HepG2 (cell line): Measurements from ENCODE around the gene CTDNEP1. TPM values are rescaled to one million over a fixed set of nuclear protein-coding genes. Genes with fewer than 3 reads are reported as not detected.

Source experiments
- ARHGAP35 ChIP-seq: sonication (generic); formaldehyde crosslinking; IDR thresholded peaks from 2 replicates; pipeline ENCODE4 v1.9.0; 2022; ENCODE audit warnings: mild to moderate bottlenecking, inconsistent platforms, moderate library complexity, missing genetic modification reagents, borderline replicate concordance
- CBX5 ChIP-seq: sonication (generic); formaldehyde crosslinking; IDR thresholded peaks from 2 replicates; pipeline ENCODE4 v1.4.0; 2020; ENCODE audit warnings: missing genetic modification reagents, borderline replicate concordance
- DDIT3 ChIP-seq: sonication (generic); formaldehyde crosslinking; IDR thresholded peaks from 2 replicates; pipeline ENCODE4 v1.4.0; 2020; ENCODE audit warnings: mild to moderate bottlenecking, missing genetic modification reagents
- DMTF1 ChIP-seq: sonication (generic); formaldehyde crosslinking; IDR thresholded peaks from 2 replicates; pipeline ENCODE4 v1.4.0; 2020; ENCODE audit warnings: mild to moderate bottlenecking, missing genetic modification reagents
- HIVEP1 ChIP-seq: sonication (generic); formaldehyde crosslinking; IDR thresholded peaks from 2 replicates; pipeline ENCODE4 v1.4.0; 2020; ENCODE audit warnings: mild to moderate bottlenecking, missing genetic modification reagents
- HNRNPH1 ChIP-seq: fragments of 200-400 bp; formaldehyde crosslinking; optimal IDR thresholded peaks from 2 replicates; pipeline ENCODE3; 2017; ENCODE audit warnings: mild to moderate bottlenecking, low read depth, low read length
- KAT8 ChIP-seq: IDR thresholded peaks from 2 replicates; pipeline ENCODE4 v1.6.1; 2016; ENCODE audit warnings: missing genetic modification reagents, missing compliant biosample characterization
- MTA1 ChIP-seq: sonication (generic); formaldehyde crosslinking; IDR thresholded peaks from 2 replicates; pipeline ENCODE4 v1.4.0; 2020; ENCODE audit warnings: missing genetic modification reagents, mild to moderate bottlenecking, borderline replicate concordance
- NCOR1 ChIP-seq: fragments of 200-600 bp; sonication (generic); IDR thresholded peaks from 2 replicates; pipeline ENCODE4 v1.7.0; 2017; ENCODE audit warnings: antibody characterized with exemption, low read length, borderline replicate concordance
- POLR2A ChIP-seq, 2 experiments: IDR thresholded peaks; 2 replicates each; pipeline ENCODE4 v1.6.1; 2011; ENCODE audit warnings: low read depth in 2 of 2, low read length in 2 of 2, mild to moderate bottlenecking in 1 of 2, moderate library complexity in 1 of 2; ENCODE audit not compliant: insufficient read depth in 1 of 2
- POLR2AphosphoS5 ChIP-seq: IDR thresholded peaks from 2 replicates; pipeline ENCODE4 v1.6.1; 2012; ENCODE audit warnings: low read depth, low read length
- RBAK ChIP-seq: sonication (generic); formaldehyde crosslinking; IDR thresholded peaks from 2 replicates; pipeline ENCODE4 v1.5.1; 2020; ENCODE audit warnings: mild to moderate bottlenecking, missing genetic modification reagents
- SKI ChIP-seq: fragments of 450-650 bp; IDR thresholded peaks from one replicate; pipeline ENCODE4 v1.6.1; 2018; ENCODE audit warnings: mild to moderate bottlenecking; ENCODE audit not compliant: partially characterized antibody
- SSRP1 ChIP-seq: IDR thresholded peaks from 2 replicates; pipeline ENCODE4 v1.6.1; 2016; ENCODE audit warnings: control low read depth
- TAF1 ChIP-seq: sonication (generic); formaldehyde crosslinking; IDR thresholded peaks from 2 replicates; pipeline ENCODE4 v1.4.0; 2020; ENCODE audit warnings: missing genetic modification reagents
- YEATS2 ChIP-seq: sonication (generic); formaldehyde crosslinking; IDR thresholded peaks from 2 replicates; pipeline ENCODE4 v1.4.0; 2020; ENCODE audit warnings: missing genetic modification reagents, borderline replicate concordance
- ZFP1 ChIP-seq: IDR thresholded peaks from 2 replicates; pipeline ENCODE4 v1.6.1; 2016
- ZFP41 ChIP-seq: sonication (generic); formaldehyde crosslinking; IDR thresholded peaks from 2 replicates; pipeline ENCODE4 v1.4.0; 2020; ENCODE audit warnings: mild to moderate bottlenecking, missing genetic modification reagents, borderline replicate concordance
- ZNF18 ChIP-seq: sonication (generic); formaldehyde crosslinking; IDR thresholded peaks from 2 replicates; pipeline ENCODE4 v1.8.0; 2022; ENCODE audit warnings: mild to moderate bottlenecking, missing genetic modification reagents; ENCODE audit not compliant: insufficient replicate concordance
- ZNF263 ChIP-seq: sonication (generic); formaldehyde crosslinking; IDR thresholded peaks from 2 replicates; pipeline ENCODE4 v1.4.0; 2020; ENCODE audit warnings: missing genetic modification reagents
- ZNF30 ChIP-seq: sonication (generic); formaldehyde crosslinking; IDR thresholded peaks from 2 replicates; pipeline ENCODE4 v1.5.0; 2020; ENCODE audit warnings: mild to moderate bottlenecking, missing genetic modification reagents
- ZNF337 ChIP-seq: sonication (generic); formaldehyde crosslinking; IDR thresholded peaks from 2 replicates; pipeline ENCODE4 v1.5.1; 2020; ENCODE audit warnings: missing genetic modification reagents, low read depth, mild to moderate bottlenecking, borderline replicate concordance
- ZNF34 ChIP-seq: sonication (generic); formaldehyde crosslinking; IDR thresholded peaks from 2 replicates; pipeline ENCODE4 v1.4.0; 2020; ENCODE audit warnings: mild to moderate bottlenecking, missing genetic modification reagents, borderline replicate concordance
- ZNF350 ChIP-seq: sonication (generic); formaldehyde crosslinking; IDR thresholded peaks from 2 replicates; pipeline ENCODE4 v1.4.0; 2020; ENCODE audit warnings: mild to moderate bottlenecking, low read depth, missing genetic modification reagents, borderline replicate concordance
- ZNF383 ChIP-seq: sonication (generic); formaldehyde crosslinking; IDR thresholded peaks from 2 replicates; pipeline ENCODE4 v1.4.0; 2020; ENCODE audit warnings: missing genetic modification reagents, mild to moderate bottlenecking, borderline replicate concordance
- ZNF484 ChIP-seq: sonication (generic); formaldehyde crosslinking; IDR thresholded peaks from 2 replicates; pipeline ENCODE4 v1.5.1; 2020; ENCODE audit warnings: mild to moderate bottlenecking, low read depth, missing genetic modification reagents, borderline replicate concordance
- ZNF616 ChIP-seq: sonication (generic); formaldehyde crosslinking; IDR thresholded peaks from 2 replicates; pipeline ENCODE4 v1.5.0; 2020; ENCODE audit warnings: low read depth, mild to moderate bottlenecking, missing genetic modification reagents
- ZNF766 ChIP-seq: sonication (generic); formaldehyde crosslinking; IDR thresholded peaks from 2 replicates; pipeline ENCODE4 v1.5.0; 2020; ENCODE audit warnings: missing genetic modification reagents, borderline replicate concordance
- ZSCAN12 ChIP-seq: sonication (generic); formaldehyde crosslinking; IDR thresholded peaks from 2 replicates; pipeline ENCODE4 v1.9.0; 2021; ENCODE audit warnings: mild to moderate bottlenecking, missing genetic modification reagents
- polyA plus RNA-seq, 8 experiments: library from polyadenylated mRNA; depleted of rRNA in 3 of 8; stranded (reverse) in 7 of 8; unstranded in 1 of 8; fragments of >200 nt; fragmentation: Illumina TruSeq in 4 of 8; extraction: Trizol in 4 of 8; gene quantifications; 2 replicates each; pipeline versions ENCODE4 v1.2.1 to v1.2.3, GENCODE V29; 2011 to 2016; ENCODE audit warnings: low read depth in 4 of 8, missing spikeins in 1 of 8, mixed read lengths in 1 of 8; ENCODE audit not compliant: insufficient read depth in 1 of 8
- total RNA-seq, 5 experiments: library from RNA; depleted of rRNA; stranded (reverse); fragments of >200 nt; fragmentation: Illumina TruSeq; extraction: Trizol; gene quantifications; 2 replicates each; pipeline ENCODE4 v1.2.3, GENCODE V29; 2016; ENCODE audit warnings: low read depth in 1 of 5

CTDNEP1 gene
- total and polyA plus RNA-seq, 2 of the 13 experiments (the other 11 are each of a cell fraction or from before 2014, with no cell fraction given) = 19.8 to 118 TPM

DNA sequence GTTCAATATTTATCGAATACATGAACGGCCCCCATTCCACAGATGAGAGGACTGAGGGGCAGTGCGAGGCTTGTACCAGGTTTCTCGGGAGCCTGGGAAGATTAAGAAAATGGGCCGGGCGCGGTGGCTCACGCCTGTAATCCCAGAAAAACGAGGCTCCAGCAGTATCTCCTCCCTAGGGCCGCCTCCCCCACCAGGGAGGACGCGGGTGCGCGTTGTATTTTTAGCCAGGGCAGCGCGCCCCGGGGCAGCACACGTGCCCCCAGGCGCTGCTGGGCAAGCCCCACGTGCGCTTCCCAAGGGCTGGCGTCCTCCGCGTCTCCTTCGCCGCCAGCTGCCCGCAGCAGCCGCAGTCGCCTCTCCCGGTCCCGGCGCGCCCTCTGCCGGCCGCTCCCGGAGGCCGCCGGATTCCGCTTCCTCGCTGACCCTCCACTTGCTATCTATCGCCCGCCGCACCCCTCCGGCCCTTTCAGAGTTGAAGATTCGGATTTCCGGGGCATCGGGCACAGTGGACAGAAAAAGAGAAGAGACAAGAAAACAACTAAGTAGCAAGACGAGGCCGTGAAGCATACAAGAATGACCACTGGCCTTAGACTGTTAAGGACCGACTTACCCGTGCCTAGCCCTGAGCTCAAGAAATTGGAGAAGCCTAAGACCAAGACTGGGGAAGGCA is 44.8 kb upstream of the CTDNEP1 start (continued):
- TF ChIP-seq ZFP1 (CRISPR knock-in tag) (no peak), ZNF34 (CRISPR knock-in tag) (no peak), MTA1 (CRISPR knock-in tag) (no peak), ZNF263 (peak; percentile 60), YEATS2 (CRISPR knock-in tag) (no peak), NCOR1 (no peak), ZNF766 (CRISPR knock-in tag) (peak; percentile 64; the same call in 1 of the 2 replicates), HNRNPH1 (no peak), ZNF18 (no peak), SSRP1 (no peak), ARHGAP35 (CRISPR knock-in tag) (no peak; the same call in 1 of the 2 replicates), POLR2A (IDR thresholded peaks at IDR 0.05; ENCODE audit: insufficient read depth in 1 of 2, low read depth in 2 of 2, low read length in 2 of 2) (no peak), ZNF616 (CRISPR knock-in tag) (no peak), CBX5 (no peak), ZFP41 (CRISPR knock-in tag) (no peak), ZNF337 (CRISPR knock-in tag) (no peak), SKI (peak; percentile 63), DMTF1 (no peak), ZNF30 (CRISPR knock-in tag) (no peak), TAF1 (CRISPR knock-in tag) (no peak; the same call in 1 of the 2 replicates), DDIT3 (no peak), KAT8 (CRISPR knock-in tag) (0 out of 2 replicates have a peak, but pooled peaks have one; percentile 53), ZNF383 (CRISPR knock-in tag) (no peak), ZSCAN12 (CRISPR knock-in tag) (no peak), POLR2AphosphoS5 (no peak), RBAK (CRISPR knock-in tag) (no peak), HIVEP1 (no peak), ZNF350 (CRISPR knock-in tag) (no peak), ZNF484 (CRISPR knock-in tag) (no peak)
